ENCODE data around the gene AOPEP. TPM values are rescaled to one million over a fixed set of nuclear protein-coding genes. Genes with fewer than 3 reads are reported as not detected.

The AOPEP gene
- total RNA-seq, 2 donors from 2014 or later = 40.4 to 42.1 TPM

- no peak for ATAC-seq
- no peak for DNase-seq
- intact Hi-C loops (cut with DNase I, micrococcal nuclease) = no loop called here
Measured at GRCh38 chr9:94852373-94852772, 125.9 kb downstream of the AOPEP start.

DNA sequence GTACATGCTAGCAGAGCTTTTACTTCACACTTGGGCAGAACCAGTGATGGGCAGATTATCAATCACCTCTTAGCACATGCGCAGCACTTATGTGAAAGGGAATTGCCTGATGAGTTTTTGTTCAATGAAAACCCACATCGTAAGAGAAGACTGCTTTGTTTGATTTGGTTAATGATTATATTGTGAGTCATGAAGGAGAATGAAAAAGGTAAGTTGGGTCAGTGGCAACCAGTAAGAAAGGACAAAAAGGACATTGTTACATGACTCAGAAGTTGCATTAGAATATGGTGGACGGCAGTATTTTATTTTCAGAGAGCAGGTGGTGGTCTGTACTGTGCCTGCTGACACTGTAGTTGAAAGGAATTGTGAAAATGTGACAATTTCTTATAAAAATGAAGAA lies 127.4 kb downstream of the AOPEP start:
- intact Hi-C loops (cut with DNase I, micrococcal nuclease) = no loop called here
- no peak for DNase-seq
- peak; percentile 84 for ATAC-seq

GRCh38 chr9:94855903-94856302 lies 129.4 kb downstream of the AOPEP start:
- DNase-seq = no peak
- intact Hi-C loops (cut with DNase I, micrococcal nuclease) = no loop called here
- no peak for ATAC-seq

GRCh38 chr9:94857791-94858190 lies 131.3 kb downstream of the AOPEP start:
- no peak for ATAC-seq
- DNase-seq = no peak
- intact Hi-C loops (cut with DNase I, micrococcal nuclease) = no loop called here

- no peak for ATAC-seq
- intact Hi-C loops (cut with DNase I, micrococcal nuclease) = no loop called here
Measured at GRCh38 chr9:94859226-94859625, 132.7 kb downstream of the AOPEP start.

DNA sequence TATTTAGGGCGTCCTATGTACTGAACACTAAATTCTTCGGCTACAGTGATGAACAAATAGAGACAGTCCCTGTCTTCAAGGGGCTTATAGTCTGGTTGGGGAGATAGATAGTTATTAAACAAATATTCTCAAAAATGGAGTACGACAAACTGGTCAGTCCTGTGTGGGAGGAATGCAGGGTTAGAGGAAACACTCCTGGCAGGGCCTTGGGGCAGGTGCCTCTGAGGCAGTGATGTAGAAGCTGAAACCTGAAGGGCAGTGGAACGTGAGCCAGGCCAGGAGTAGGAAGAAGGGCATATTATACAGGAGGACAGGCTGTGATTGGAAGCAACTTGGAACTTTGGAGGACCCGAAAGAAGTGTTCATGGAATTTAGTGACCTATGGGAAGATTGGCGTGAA lies 133.4 kb downstream of the AOPEP start:
- no peak for ATAC-seq

More at GRCh38 chr9:94859226-94859625, 132.7 kb downstream of the AOPEP start:
- no peak for DNase-seq

GRCh38 chr9:94860678-94861588 lies 134.4 kb downstream of the AOPEP start:
- DNase-seq (peak; percentile 43 to 50), ATAC-seq (peak; percentile 41)
- intact Hi-C loops (cut with DNase I, micrococcal nuclease) = no loop called here

More for the DNA sequence above, 133.4 kb downstream of the AOPEP start:
- intact Hi-C loops (cut with DNase I, micrococcal nuclease) = no loop called here
- DNase-seq = no peak

DNA sequence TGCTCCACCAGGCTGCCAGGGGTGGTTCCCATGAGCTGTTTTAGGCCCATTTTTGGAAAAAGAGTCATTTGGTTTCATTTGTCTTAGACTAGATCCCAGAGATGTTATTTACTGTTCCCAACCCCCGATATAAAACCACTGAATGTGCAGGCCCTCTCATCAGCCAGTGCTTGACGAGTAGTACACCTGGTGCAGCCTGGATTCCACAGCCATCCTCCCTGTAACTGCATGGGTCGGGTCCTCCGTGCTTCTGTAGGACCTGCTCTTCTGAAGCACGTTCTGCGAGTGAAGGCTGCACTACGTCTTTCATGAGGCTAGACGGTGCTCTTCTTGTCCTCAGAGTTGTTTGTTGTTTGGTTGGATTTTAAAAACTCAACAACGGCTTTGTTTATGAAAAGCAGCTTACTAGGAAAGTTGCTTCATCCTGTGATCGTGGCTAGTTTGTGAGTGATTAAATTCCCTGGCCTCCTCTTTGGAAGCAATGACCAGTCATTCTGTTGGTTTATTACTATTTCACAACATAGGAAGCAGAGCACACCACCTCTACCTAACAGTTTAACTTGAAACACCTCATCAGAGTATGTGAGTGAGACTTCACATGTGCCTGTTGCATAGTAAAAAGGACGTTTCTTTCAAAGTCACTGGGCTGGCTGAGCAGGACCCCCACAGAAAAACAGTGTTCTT lies 135.2 kb downstream of the AOPEP start:
- intact Hi-C loops (cut with DNase I, micrococcal nuclease) = no loop called here
- DNase-seq = no peak
- ATAC-seq = no peak

DNA sequence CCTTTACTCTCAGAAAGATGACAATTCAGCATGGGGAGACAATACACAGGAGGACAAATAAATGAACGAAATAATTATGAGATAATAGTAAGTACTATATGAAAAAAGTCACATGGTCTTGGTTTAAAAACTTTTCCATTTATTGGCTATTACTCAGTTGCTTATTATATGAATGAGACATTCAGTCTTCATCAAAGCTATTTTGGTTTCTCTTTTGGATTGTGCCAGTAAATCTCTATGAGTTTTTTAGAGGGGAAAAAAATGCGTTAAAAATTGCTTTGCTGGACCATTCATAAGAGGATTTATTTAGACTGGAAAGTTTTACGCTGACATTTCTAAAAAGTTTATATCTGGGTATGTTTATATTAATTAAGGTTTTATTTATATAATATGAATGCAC lies 137.7 kb downstream of the AOPEP start:
- DNase-seq (no peak), ATAC-seq (no peak)
- intact Hi-C loops (cut with DNase I, micrococcal nuclease) = no loop called here

DNA sequence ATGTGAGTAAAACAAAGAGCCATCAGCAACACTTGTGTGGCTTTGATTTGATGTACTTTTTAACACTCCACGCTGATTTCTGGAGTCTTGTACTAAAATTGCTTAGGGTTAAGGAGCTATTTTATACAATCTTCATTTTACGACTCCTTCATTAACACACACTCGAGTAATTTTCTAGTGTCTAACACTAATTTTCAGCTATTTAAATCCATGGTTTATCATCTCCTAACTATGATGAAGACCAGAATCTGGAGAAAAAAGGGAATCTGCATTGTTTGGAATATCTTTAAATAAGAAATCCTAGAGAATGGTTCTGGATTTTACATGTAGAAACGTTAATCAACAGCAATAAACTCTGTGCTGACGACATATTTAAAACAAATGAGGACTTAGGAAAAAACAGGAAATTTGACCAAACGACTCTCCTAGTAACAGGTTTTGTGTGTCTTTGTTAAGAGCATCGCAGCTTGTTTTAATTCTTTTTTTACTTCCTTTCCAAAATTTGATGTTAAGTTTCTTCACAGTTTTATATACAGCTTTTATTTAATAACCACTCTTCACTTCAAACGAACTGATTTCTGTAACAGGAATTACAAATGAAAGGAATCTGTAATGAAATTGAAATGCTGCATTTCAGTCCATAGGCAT lies 138.5 kb downstream of the AOPEP start:
- ATAC-seq (no peak), DNase-seq (no peak)
- intact Hi-C loops (cut with DNase I, micrococcal nuclease) = no loop called here

- DNase-seq (no peak), ATAC-seq (no peak)
- intact Hi-C loops (cut with DNase I, micrococcal nuclease) = no loop called here
Measured at GRCh38 chr9:94865582-94866452, 139.3 kb downstream of the AOPEP start.

DNA sequence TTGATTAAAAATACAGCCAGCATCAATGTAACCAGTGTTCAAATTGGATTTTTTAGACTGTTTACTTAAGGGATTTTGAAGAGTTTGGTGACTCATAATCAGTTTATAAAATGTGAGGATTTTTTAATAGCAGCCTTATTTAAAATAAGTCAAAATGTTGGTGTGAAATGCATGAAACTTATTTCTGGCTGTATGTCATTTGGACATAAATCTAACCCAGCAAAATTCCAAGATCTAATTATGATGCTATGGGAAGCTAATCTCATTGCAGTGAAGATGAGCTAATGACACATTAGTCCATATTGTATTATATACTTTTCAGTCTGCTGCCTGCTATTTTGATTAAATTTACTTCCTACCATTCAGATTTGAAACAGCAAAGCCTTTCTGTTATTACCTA lies 140.3 kb downstream of the AOPEP start:
- no peak for ATAC-seq

GRCh38 chr9:94867281-94867841 lies 140.9 kb downstream of the AOPEP start:
- intact Hi-C loops (cut with DNase I, micrococcal nuclease) = no loop called here
- DNase-seq (peak; percentile 55 to 62), ATAC-seq (peak; percentile 93)

More for the DNA sequence above, 140.3 kb downstream of the AOPEP start:
- intact Hi-C loops (cut with DNase I, micrococcal nuclease) = no loop called here
- no peak for DNase-seq

DNA sequence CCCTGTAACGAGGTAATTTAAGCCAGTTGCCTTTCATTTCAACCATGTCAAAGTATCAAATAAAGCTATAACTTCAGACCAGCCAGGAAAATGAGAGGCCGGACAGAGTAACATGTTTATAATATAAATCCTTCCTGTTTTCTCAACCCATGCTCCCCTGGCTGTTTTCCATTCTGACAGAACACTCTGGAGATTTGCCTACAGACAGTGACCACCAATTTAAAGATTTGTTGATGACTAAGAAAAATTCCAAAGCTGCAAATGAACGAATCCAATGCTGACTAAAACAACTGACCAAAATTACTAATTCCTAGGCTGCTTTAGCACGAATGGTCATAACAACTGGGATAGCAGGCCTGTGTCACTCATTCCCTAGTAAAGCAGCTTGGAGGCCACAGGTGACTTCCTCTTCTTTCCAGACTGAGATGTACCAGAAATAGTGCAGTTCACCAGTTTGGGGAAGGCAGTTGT lies 141.4 kb downstream of the AOPEP start:
- DNase-seq (no peak), ATAC-seq (peak; percentile 69)
- intact Hi-C loops (cut with DNase I, micrococcal nuclease) = no loop called here

DNA sequence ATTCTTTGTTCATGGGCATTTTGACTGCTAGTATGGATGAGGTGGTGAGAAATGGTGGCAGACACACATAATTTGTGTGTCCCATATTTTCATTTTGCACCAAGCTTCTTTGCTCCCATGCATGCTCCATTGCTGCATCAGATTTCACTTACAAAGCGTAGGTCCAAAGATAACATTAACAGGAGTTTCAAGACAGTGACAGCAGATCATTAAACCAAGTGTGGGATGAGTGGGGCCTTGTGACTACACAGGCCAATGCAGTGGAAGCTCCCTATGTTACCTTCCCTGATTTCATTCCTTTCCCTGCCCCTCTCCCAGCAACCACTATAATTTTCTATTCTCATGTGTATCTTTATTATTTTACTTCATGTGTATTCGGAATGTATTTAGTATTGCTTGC lies 142.0 kb downstream of the AOPEP start:
- ATAC-seq (no peak), DNase-seq (no peak)
- intact Hi-C loops (cut with DNase I, micrococcal nuclease) = no loop called here

GRCh38 chr9:94869415-94869843 lies 142.9 kb downstream of the AOPEP start:
- ATAC-seq = no peak

DNA sequence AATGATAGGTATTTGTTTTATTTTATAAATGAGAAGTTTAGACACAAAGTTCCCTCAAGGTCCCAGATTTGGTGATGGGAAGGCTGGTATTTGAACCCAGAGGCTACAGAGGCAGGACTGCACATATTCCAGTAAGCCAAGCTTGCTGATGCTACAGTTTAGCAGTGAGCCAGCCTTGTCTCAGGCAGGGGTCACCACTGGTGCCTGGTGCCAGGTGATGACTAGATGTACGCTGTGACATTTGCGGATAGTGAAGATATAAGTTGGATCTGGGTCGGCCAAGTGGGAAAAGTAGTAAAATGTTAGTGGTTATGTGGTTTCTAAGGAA lies 143.9 kb downstream of the AOPEP start:
- intact Hi-C loops (cut with DNase I, micrococcal nuclease) = no loop called here
- ATAC-seq = no peak
- no peak for DNase-seq

More at GRCh38 chr9:94869415-94869843, 142.9 kb downstream of the AOPEP start:
- no peak for DNase-seq
- intact Hi-C loops (cut with DNase I, micrococcal nuclease) = no loop called here

DNA sequence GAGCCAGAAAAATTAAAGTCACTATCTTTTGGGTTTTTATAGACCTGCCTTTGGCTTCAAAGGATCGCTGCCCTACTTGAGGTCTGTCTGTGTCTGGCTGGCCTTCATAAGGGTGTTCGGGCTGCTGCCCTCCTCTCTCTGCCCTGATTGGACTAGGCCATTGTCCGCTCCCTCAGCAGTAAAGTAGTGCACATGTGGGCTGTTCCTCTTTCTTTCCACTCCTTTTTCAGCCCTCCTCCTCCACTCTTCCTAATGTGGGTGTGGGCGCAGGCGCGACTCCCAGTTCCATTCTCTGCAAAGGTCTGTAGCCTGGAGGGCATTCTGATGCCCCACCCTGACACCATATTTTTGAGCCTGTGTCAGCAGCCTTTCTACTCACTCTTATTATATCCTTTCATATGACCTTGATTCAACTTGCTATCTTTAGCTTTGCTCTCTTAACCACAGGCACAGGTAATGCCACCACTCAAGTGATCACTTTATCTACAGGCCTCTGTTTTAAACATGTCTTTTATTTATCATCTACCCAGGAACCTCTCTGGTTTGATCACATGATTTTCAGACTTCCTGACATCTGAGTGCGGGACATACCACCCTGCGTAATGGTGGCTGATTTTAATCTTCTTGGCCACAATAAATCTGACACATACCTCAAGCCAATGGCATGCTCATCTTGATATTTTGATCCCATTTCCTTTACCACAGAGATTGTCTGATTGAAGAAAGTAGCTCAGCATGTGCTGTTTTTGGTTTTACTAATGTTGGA lies 144.5 kb downstream of the AOPEP start:
- intact Hi-C loops (cut with DNase I, micrococcal nuclease) = no loop called here

More for the DNA sequence above, 144.5 kb downstream of the AOPEP start:
- DNase-seq = no peak
- ATAC-seq = no peak
